Urinary bladder (tissue), 4 donors: ENCODE measurements around the gene ALDOC. TPM values are rescaled to one million over a fixed set of nuclear protein-coding genes. Genes with fewer than 3 reads are reported as not detected.
"Not testable (repeated sequence)": the region's sequence is repeated elsewhere in the genome, so short reads cannot be mapped to it uniquely, and the experiment has no call there.

Experiments
- DNase-seq: peaks from one replicate; pipeline ENCODE4 v3.0.0-alpha.2; 2015; ENCODE audit errors: extremely low spot score
- H3K27ac ChIP-seq: one replicate; pipeline ENCODE4 v1.5.1; 2013; ENCODE audit warnings: low read depth, mild to moderate bottlenecking, moderate library complexity
- H3K36me3 ChIP-seq: one replicate; pipeline ENCODE4 v1.6.1; 2013; ENCODE audit warnings: mild to moderate bottlenecking, moderate library complexity; ENCODE audit not compliant: insufficient read depth
- H3K4me1 ChIP-seq: one replicate; pipeline ENCODE4 v1.6.1; 2013; ENCODE audit warnings: mild to moderate bottlenecking, moderate library complexity; ENCODE audit not compliant: insufficient read depth
- H3K4me3 ChIP-seq: one replicate; pipeline ENCODE4 v1.5.1; 2013; ENCODE audit warnings: low read depth, low read length
- WGBS: extraction: QIAGEN DNeasy Blood & Tissue Kit; methylation state at CpG from one replicate; pipeline ENCODE4 v1.1.7; 2013; 5-methylcytosine and 5-hydroxymethylcytosine counted together
- polyA plus RNA-seq: library from polyadenylated mRNA; stranded (reverse); fragments of 200-250 nt; gene quantifications from one replicate; pipeline ENCODE4 v1.2.3, GENCODE V29; 2013
- total RNA-seq: library from RNA; depleted of rRNA; stranded (reverse); fragments of >200 nt; gene quantifications from one replicate; pipeline ENCODE4 v1.2.3, GENCODE V29; 2014
- donor health status: healthy with polysubstance abuse.
- donor health status: healthy.

Gene ALDOC
- total RNA-seq (9.6 TPM), polyA plus RNA-seq (34.2 TPM)

DNA sequence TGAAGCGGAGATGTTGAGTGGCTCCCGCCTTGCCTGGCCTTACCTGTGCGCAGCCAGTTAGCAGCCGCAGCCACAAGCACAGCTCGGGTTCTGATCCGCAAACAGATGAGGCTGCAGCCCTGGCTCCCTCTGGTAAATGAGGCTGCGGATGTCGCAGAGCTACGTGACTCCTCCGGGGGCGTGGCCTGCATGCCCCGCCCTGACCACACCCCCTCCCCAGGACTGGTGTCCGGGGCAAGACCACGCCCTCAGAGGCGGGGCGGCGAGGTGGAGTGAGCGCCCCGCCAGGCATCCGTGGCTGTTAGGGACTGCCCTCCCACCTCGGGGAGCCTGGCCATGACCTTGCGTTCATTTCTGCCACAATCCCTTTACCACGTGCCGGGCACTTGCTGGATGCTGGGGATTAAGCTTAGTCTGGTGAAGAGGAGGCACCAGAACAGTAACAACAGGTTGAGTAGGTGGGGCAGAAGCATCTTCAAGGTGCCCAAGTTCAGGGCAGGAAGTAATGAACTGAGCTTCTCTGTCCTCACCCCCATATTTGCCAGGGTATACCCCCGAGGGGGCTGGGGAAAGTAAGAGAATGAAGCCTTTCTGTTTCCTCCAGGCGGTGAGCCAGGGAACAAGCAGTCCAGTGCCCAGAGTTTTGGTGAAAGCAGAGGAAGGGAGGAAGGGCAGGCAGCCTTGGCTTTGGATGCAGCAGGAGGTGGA lies at the start of gene ALDOC:
Gene ALDOC, minus strand, starts transcription at position 138 of the 708 bp plus-strand sequence. CDS start 1,363 bp downstream, outside the sequence.
- WGBS, result 5% methylated on average over 25 of the region's 26 CpGs
- DNase-seq, result peak; percentile 76
- H3K4me3 ChIP-seq, result no peak within 1 kb of the TSS

DNA sequence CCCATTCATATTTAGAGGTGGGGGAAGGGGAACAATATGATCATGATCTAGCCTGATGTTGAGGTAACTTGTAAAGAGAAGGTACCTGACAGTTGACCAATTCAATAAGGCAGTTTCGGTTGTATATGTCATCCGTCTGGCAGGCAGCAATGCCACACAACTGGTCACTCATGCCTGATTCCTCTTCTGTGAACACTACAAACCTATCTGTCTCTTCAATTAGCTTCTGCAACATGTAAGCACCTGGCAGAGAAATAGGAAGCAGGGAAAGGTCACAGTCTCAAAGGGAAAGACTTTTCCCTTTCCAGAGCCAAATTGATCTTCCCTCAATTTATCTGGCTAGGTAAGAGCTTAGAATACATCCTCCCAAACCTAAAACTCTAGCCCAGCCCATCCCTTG lies 47.5 kb upstream of the ALDOC start:
- Histone ChIP-seq H3K4me1 (no peaks in the 10 kb centered on the region), H3K36me3 (peaks cover 4% of the 10 kb centered on the region), H3K4me3 (no peak overlapping the region), H3K27ac (no peak overlapping the region)
- DNase-seq, result no peak
- 92% methylated on average over 2 of the region's 2 CpGs for WGBS

More for the DNA sequence above, at the start of gene ALDOC:
- no peaks in the 10 kb centered on the region for H3K4me1 ChIP-seq
- no peak within 1 kb of the TSS for H3K27ac ChIP-seq
- no peaks in the 10 kb centered on the region for H3K36me3 ChIP-seq

DNA sequence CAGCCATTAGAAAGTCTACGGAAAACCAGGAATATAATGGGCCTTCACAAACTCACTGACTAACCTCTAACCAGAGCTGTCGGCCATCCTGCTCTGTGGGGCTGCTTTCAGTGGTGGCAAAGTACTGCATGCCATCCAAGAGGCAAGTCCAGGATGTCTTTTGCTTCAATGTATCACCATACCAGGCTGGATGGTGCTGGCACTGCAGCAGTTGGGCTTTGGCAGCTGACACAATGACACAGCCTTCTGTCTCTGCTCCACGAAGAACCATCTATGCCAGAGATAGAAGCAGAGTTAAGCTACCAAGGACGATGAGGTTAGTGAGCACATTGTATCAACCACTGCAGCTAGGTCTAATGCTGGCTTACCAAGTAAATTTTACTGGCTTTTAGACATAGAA lies 47.0 kb upstream of the ALDOC start:
- Histone ChIP-seq H3K27ac (no peak overlapping the region), H3K36me3 (peaks cover 4% of the 10 kb centered on the region), H3K4me1 (no peaks in the 10 kb centered on the region), H3K4me3 (no peak overlapping the region)
- DNase-seq, result no peak
- 92% methylated on average over 4 of the region's 4 CpGs for WGBS

DNA sequence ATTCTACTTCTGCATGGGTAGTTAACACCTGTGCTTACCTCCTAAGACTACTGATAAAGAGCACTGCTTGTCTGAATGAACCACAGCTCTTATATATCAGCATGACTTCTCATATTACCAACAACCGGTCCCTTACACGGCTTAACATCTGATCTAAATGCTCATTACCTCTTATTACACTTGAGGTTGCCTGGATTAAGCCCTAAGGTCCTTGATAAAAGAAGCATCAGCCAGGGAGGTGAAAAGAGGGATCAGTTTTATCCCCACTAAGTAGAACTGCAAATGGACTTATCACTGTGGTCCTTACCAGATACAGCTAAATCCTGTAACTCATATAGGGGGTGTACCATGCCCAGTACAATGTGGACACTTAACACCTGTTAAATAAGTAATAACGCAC lies 45.5 kb upstream of the ALDOC start:
- no peak for DNase-seq
- Histone ChIP-seq H3K4me3 (no peak overlapping the region), H3K36me3 (peaks cover 6% of the 10 kb centered on the region), H3K27ac (no peak overlapping the region), H3K4me1 (no peaks in the 10 kb centered on the region)
- whole genome bisulfite sequencing, result 87% methylated on average over 3 of the region's 3 CpGs

DNA sequence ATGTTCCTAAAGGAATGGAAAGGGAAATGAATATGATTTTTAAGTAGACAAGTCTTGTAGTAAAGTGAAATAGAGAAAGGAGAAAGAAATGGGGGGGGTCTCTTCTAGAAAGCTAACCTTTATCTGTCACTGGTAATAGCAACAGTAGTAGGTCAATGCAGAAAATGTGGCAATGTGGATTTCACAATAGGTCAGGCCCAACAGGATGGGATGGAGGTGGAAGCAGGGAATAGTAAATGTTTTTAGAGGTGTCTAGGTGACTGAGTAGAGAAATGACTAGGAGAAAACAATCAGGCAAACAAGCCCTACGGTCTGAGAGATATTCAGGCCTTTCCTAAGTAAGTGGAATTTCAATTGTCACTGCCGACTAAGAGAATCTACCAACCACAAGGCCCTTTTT lies 43.3 kb upstream of the ALDOC start:
- Histone ChIP-seq H3K4me1 (no peaks in the 10 kb centered on the region), H3K27ac (no peak overlapping the region), H3K36me3 (peaks cover 6% of the 10 kb centered on the region), H3K4me3 (no peak overlapping the region)
- DNase-seq, result no peak
- WGBS, result 86% methylated on average over 2 of the region's 2 CpGs

DNA sequence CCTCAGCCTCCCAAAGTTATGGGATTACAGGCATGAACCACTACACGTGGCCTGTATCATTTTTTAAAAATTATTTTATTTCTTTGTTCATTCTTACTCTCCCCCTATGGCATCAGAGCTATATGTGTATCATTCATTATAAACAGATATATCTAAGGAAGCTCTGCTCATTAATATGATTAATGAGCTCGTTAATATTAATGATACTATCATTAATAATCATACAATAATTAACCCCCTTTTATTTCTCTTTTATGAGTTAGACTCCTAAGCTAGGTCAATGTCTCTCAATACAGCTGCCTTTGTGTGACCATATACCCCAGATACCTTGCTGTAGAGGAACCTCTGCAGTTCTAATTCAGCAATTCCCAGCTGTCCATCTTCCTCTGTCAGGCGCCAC lies 41.8 kb upstream of the ALDOC start:
- Histone ChIP-seq H3K4me3 (no peak overlapping the region), H3K27ac (no peak overlapping the region), H3K4me1 (no peaks in the 10 kb centered on the region), H3K36me3 (peaks cover 7% of the 10 kb centered on the region)
- no peak for DNase-seq
- whole genome bisulfite sequencing, result 95% methylated on average over 3 of the region's 3 CpGs

DNA sequence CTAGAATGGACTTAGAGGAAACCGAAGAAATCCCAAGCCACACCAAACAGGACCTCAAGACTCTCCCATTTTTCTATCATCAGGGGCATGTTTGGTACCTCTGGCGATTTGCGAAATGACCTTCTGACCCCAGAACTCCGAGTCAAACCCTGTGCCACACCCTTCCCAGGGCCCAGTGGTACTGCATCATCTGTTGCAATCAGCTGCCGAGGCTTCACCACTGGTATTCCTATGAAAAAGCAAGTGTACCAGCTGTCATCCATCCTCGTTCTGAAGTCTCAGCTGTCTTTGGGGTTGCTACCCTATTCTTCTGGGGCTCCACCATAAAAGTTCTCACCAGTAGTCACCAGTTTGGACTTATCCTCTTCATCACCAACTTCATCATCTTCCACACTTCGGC lies 39.6 kb upstream of the ALDOC start:
- no peak overlapping the region for H3K27ac ChIP-seq

DNA sequence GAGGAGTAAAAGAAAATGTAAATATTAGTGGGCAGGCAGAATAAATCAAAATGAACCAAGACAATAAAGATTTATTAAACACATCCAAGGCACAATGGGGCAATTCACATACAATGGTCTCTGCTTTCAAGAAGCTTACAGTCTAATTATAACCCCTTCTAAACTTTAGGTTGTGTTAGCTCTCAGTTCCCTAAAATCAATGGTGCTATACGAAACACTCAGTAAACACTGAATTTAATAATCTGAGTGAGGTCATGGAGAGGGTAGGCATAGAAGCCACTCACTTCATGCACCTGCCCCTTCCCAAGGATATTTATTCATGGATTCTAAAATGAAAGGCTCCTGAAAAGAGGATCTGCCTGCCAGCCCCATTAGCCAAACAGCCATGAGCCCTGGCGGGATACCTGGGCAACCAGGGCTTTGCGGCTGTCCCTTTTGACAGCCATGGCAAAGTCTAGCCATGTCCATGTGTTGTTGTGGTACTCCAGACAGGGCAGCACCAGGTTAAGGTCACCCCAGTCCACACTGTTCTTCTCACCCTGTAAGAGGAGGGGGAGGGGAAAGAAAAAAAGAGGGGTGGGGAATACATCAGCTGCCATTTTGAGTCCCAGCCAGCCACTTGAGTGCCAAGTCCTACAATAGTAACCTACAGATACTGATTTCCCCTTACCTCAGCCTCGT lies 38.7 kb upstream of the ALDOC start:
- Histone ChIP-seq H3K36me3 (peaks cover 3% of the 10 kb centered on the region), H3K4me1 (no peaks in the 10 kb centered on the region), H3K4me3 (no peak overlapping the region), H3K27ac (no peak overlapping the region)
- 90% methylated on average over 4 of the region's 4 CpGs for WGBS
- DNase-seq, result no peak

More for the DNA sequence above, 39.6 kb upstream of the ALDOC start:
- WGBS, result 83% methylated on average over 7 of the region's 7 CpGs
- no peaks in the 10 kb centered on the region for H3K4me1 ChIP-seq
- H3K36me3 ChIP-seq, result peaks cover 7% of the 10 kb centered on the region
- H3K4me3 ChIP-seq, result no peak overlapping the region
- DNase-seq, result no peak

DNA sequence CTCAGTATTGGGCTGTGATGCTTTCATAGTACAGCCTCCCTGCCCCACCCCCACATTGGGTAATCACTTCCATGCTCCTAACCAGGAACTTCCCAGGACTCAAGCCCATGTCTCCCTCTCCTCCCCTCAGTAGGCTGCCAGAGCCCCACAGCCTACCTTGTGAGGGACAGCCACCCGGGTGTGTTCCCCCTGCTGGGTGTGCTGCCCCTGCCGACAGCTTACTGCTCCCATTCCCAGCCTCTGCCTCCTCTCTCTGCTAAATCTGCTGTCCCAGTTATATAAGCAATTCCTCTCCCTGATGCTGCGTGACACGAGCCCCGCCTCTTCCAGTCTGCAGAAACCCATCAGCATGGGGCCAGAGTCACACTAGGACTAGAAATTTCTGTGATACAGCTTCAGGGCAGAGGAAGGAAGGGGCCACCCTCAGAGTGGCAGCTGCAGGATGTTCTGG lies 37.3 kb upstream of the ALDOC start, which contains the start of gene RSKR:
Gene RSKR, minus strand, starts transcription at position 255 of the 451 bp plus-strand sequence. Its CDS starts 24 bp downstream, at position 231.
- no peak within 1 kb of the TSS for H3K27ac ChIP-seq
- no peak within 1 kb of the TSS for H3K4me3 ChIP-seq
- no peaks in the 10 kb centered on the region for H3K4me1 ChIP-seq
- DNase-seq, result no peak
- 74% methylated on average over 5 of the region's 5 CpGs for WGBS
- H3K36me3 ChIP-seq, result peaks cover 3% of the 10 kb centered on the region

DNA sequence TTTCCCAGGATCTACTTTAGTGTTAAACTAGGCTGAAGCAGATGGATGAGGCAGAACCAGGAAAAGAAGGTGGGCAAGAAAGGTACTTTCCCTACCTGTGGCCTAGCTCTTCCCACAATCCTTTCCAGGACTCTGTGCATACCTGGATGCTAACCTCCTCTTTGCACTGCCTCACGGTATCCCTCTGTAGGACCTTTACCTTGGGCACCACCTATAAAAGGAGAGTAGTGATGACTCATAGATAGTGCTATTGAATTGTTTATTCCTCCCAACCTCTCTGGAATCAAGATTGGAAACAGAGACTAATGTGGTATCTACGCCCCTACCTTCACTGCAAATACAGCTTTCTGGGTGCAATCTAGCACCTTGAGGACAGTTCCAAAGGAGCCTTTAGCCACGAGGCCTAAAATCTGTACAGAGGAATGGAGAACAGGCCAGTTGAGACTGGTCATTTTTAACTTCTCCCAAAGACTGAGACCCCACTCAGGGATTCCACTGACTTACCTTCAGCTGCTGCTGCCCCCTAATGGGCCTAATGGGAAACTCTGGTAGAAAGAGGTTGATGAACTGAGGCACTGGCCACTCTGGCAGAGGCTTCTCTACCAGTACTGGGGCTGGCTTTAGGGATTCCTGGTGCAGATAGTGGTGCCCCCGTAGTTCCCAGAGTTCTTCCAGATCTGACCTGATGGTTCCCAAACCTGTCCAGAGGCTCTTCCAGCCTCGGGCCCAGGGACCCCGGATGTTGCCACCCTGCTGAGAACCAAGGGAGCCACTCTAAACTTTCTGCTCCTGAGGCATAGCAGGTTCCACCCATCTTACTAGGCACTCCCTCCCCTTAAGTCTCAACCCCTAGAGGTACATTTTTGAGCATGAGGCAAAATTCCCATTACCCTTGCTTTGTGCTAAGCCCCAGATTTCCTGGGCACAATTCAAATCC lies 36.5 kb upstream of the ALDOC start:
- Histone ChIP-seq H3K4me1 (no peaks in the 10 kb centered on the region), H3K36me3 (peaks cover 1% of the 10 kb centered on the region), H3K4me3 (no peak overlapping the region), H3K27ac (no peak overlapping the region)
- 76% methylated on average over 6 of the region's 6 CpGs for WGBS
- DNase-seq, result no peak

DNA sequence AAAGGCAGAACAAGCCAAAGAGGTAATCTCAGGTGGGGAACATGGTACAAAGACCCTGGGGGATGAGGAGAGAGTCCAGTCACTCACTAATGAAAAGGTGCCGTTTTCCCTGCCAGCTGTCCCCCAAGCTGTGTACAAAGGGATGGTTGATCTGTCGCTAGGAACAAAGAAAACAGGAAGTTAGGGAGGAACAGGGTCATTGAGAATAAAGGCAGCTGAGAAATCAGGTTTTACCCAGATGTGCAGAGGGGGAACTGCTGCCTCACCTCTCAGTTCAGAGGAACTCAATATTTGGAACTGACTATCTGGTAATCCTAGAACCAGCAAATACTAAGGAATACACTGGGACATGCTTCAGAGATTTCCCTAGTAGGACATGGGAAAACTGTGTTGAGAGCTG lies 35.8 kb upstream of the ALDOC start:
- H3K4me3 ChIP-seq, result no peak overlapping the region
- no peak for DNase-seq
- WGBS, result 72% methylated on average over 2 of the region's 2 CpGs
- H3K27ac ChIP-seq, result no peak overlapping the region
- H3K36me3 ChIP-seq, result peaks cover 1% of the 10 kb centered on the region
- H3K4me1 ChIP-seq, result no peaks in the 10 kb centered on the region

DNA sequence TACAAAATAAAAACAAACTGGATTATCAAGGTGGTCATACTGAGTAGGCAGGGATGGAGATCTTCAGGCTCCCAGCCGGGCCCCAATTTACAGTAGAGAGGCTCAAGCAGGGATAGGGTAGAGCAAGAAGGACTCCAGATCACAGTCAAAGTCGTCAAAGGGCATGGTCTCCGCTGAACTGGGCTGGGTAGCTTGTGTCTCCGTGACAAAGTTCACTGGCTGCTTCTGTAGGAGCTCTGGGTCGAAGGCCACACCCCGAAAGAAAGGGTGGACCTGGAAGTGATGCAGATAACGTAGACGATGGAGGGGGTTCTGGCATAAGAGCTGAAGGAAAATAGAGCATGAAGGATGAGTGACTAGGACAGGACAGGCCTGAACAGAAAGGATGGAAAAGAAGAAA lies 33.7 kb upstream of the ALDOC start:
- H3K27ac ChIP-seq, result no peak overlapping the region
- no peaks in the 10 kb centered on the region for H3K4me1 ChIP-seq
- 84% methylated on average over 8 of the region's 8 CpGs for whole genome bisulfite sequencing
- no peak overlapping the region for H3K4me3 ChIP-seq
- H3K36me3 ChIP-seq, result peaks cover 1% of the 10 kb centered on the region
- DNase-seq, result no peak

DNA sequence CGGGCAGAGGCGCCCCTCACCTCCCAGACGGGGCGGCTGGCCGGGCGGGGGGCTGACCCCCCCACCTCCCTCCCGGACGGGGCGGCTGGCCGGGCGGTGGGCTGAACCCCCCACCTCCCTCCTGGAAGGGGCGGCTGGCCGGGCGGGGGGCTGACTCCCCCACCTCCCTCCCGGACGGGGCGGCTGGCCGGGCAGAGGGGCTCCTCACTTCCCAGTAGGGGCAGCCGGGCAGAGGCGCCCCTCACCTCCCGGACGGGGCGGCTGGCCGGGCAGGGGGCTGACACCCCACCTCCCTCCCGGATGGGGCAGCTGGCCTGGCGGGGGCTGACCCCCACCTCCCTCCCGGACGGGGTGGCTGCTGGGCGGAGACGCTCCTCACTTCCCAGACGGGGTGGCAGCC lies 27.3 kb upstream of the ALDOC start:
- DNase-seq, H3K36me3 ChIP-seq, H3K4me1 ChIP-seq, H3K27ac ChIP-seq, H3K4me3 ChIP-seq: not testable (repeated sequence)
- 95% methylated on average over 27 of the region's 31 CpGs for WGBS
